Heart left ventricle (tissue), 13 donors: ENCODE results near the gene GH1.

Source experiments
- CTCF ChIP-seq, 12 donors: fragments of 200-600 bp; sonication (generic) in 4 of 12; IDR thresholded peaks; one replicate each; pipeline versions ENCODE4 v1.5.0 to v1.8.0; 2018 to 2022; ENCODE audit warnings: antibody characterized with exemption in 12 of 12, mild to moderate bottlenecking in 5 of 12
- POLR2A ChIP-seq, 2 donors: fragments of 450-650 bp; IDR thresholded peaks; one replicate each; pipeline ENCODE4 v1.6.1; 2017; ENCODE audit warnings: antibody characterized with exemption in 2 of 2, mild to moderate bottlenecking in 2 of 2, moderate library complexity in 2 of 2
- donor health status: ischemic (EF 13 %, LVEDD 7.1; RV severe dilation, severe dysfunction).
- donor health status: DM: no; HTN: yes; CAD: no.
- donor health status: DM: no; HTN: no; CAD: no.
- donor health status: ischemic (EF 25% LVEDD 6.9; RV normal size, moderate dysfunction).
- donor health status: ischemic (EF 25% LVEDD 5.7; RV mildly dilated, moderate dysfunction).
- donor health status: ischemic (EF 35%, LVEDD 5.7; RV mildly dilated, moderate dysfunction).
- donor health status: nonischemic (EF 11% LVEDD 7.7; RV severe dilation, severe dysfunction).
- donor health status: DM: yes; HTN: yes; CAD: no.
- donor health status: PGD.
- donor health status: ischemic (EF 29% LVEDD 5.4; RV normal size, mild dysfunction).
- donor health status: nonischemic (EF 23%, LVEDD 6.1; RV moderate dilation, normal function).

- peak; percentile 28 to 57 (median 44) for TF ChIP-seq CTCF (IDR thresholded peaks at IDR 0.05)
- TF ChIP-seq POLR2A (IDR thresholded peaks at IDR 0.05) = no peak
These were observed 36.6 kb downstream of the GH1 start, which contains the start of gene GH2 for GRCh38 chr17:63881935-63882601.
